OCI-LY7 (cell line): ENCODE results near the gene TMED3. TPM values are rescaled to one million over a fixed set of nuclear protein-coding genes. Genes with fewer than 3 reads are reported as not detected.

Experiments
- BruUV-seq: library from RNA; stranded (reverse); fragments of 400-500 nt; replicated peaks from 2 replicates; lab custom pipeline; 2021; lab: Mats Ljungman, UMichigan
- CTCF ChIA-PET: fragments of 300-600 bp; sonication (Branson Sonifier 250); formaldehyde crosslinking; loops from one replicate; lab custom pipeline; 2022; ENCODE audit warnings: antibody characterized with exemption; ENCODE audit not compliant: unreplicated experiment; lab: Charles Lee
- POLR2A ChIA-PET: fragments of 300-600 bp; sonication (Branson Sonifier 250); formaldehyde crosslinking; loops from one replicate; lab custom pipeline; 2022; ENCODE audit warnings: antibody characterized with exemption; lab: Charles Lee
- DNase-seq: peaks from one replicate; pipeline ENCODE4 v3.0.0-alpha.2; 2015; ENCODE audit warnings: low spot score
- H2AFZ ChIP-seq: fragments of 200-600 bp; sonication (generic), shearing (Covaris generic); 2 replicates; pipeline ENCODE4 v1.6.1; 2014; ENCODE audit warnings: mild to moderate bottlenecking, antibody characterized with exemption, low read length, moderate library complexity
- H3K27ac ChIP-seq: fragments of 200-600 bp; sonication (generic); 2 replicates; pipeline ENCODE4 v1.5.1; 2014; ENCODE audit warnings: mixed run types, low read depth, mild to moderate bottlenecking, moderate library complexity, low read length, inconsistent platforms; ENCODE audit not compliant: poor library complexity, severe bottlenecking
- H3K36me3 ChIP-seq: fragments of 200-600 bp; sonication (generic); 2 replicates; pipeline ENCODE4 v1.6.1; 2014; ENCODE audit warnings: mild to moderate bottlenecking, antibody characterized with exemption, low read length, moderate library complexity, mixed read lengths; ENCODE audit not compliant: insufficient read depth
- H3K4me1 ChIP-seq: fragments of 200-600 bp; sonication (generic); 2 replicates; pipeline ENCODE4 v1.5.1; 2014; ENCODE audit warnings: mild to moderate bottlenecking, low read length; ENCODE audit not compliant: insufficient read depth, poor library complexity, severe bottlenecking
- H3K4me2 ChIP-seq: fragments of 200-600 bp; sonication (generic); 2 replicates; pipeline ENCODE4 v1.6.1; 2014; ENCODE audit warnings: mild to moderate bottlenecking, low read length
- H3K4me3 ChIP-seq: fragments of 200-600 bp; sonication (generic); 2 replicates; pipeline ENCODE4 v1.5.1; 2014; ENCODE audit warnings: mild to moderate bottlenecking, low read depth, low read length; ENCODE audit not compliant: poor library complexity, severe bottlenecking
- H3K79me2 ChIP-seq: fragments of 200-600 bp; sonication (generic); 2 replicates; pipeline ENCODE4 v1.6.1; 2016; ENCODE audit warnings: low read depth, mild to moderate bottlenecking, low read length, moderate library complexity, mixed read lengths; ENCODE audit not compliant: insufficient read depth
- H3K9me2 ChIP-seq: fragments of 200-600 bp; sonication (generic); 2 replicates; pipeline ENCODE4 v1.6.1; 2016; ENCODE audit warnings: mild to moderate bottlenecking, low read length, mixed read lengths; ENCODE audit not compliant: insufficient read depth
- H3K9me3 ChIP-seq: fragments of 200-600 bp; sonication (generic); 2 replicates; pipeline ENCODE4 v1.6.1; 2014; ENCODE audit warnings: mild to moderate bottlenecking, mixed run types, low read length, mixed read lengths
- H4K20me1 ChIP-seq: fragments of 200-600 bp; sonication (generic); 2 replicates; pipeline ENCODE4 v1.6.1; 2014; ENCODE audit warnings: mild to moderate bottlenecking, antibody characterized with exemption, low read length, moderate library complexity, mixed read lengths; ENCODE audit not compliant: insufficient read depth
- CTCF ChIP-seq: fragments of 200-600 bp; sonication (generic); conservative IDR thresholded peaks from 2 replicates; pipeline ENCODE4 v1.5.1; 2014; ENCODE audit warnings: mild to moderate bottlenecking, antibody characterized with exemption, low read length, moderate library complexity, mixed read lengths
- EZH2phosphoT487 ChIP-seq: fragments of 200-600 bp; sonication (generic); IDR thresholded peaks from 2 replicates; pipeline ENCODE4 v1.6.1; 2018; ENCODE audit warnings: low read depth, borderline replicate concordance, mild to moderate bottlenecking, mixed run types, antibody characterized with exemption, low read length, moderate library complexity, mixed read lengths
- intact Hi-C: fragments of 100-400 bp; cut with micrococcal nuclease; formaldehyde crosslinking; loops from one replicate; pipeline ENCODE4 v1.10.0; 2022; ENCODE audit not compliant: unreplicated experiment
- total RNA-seq, 2 experiments: library from RNA; depleted of rRNA in 1 of 2; stranded (reverse); fragments of >200 nt in 1 of 2; shearing (Covaris generic) in 1 of 2; gene quantifications; 2 replicates each; pipeline ENCODE4 v1.2.3, GENCODE V29; 2014 to 2022

TMED3 gene
- total RNA-seq, 2 experiments from 2014 or later = 33.2 to 55.9 TPM

GRCh38 chr15:79371591-79371990 lies 60.7 kb downstream of the TMED3 start:
- ChIA-PET POLR2A (no interaction called here), CTCF (no interaction called here)
- Histone ChIP-seq H3K79me2 (no peaks in the 10 kb centered on the region), H4K20me1 (no peaks in the 10 kb centered on the region), H3K4me2 (no peak overlapping the region), H3K4me3 (no peak overlapping the region), H3K4me1 (peaks cover 5% of the 10 kb centered on the region), H3K36me3 (no peaks in the 10 kb centered on the region), H3K9me3 (no peaks in the 10 kb centered on the region), H3K27ac (no peak overlapping the region), H3K9me2 (no peaks in the 10 kb centered on the region), H2AFZ (no peak overlapping the region)
- no peak for TF ChIP-seq CTCF
- TF ChIP-seq EZH2phosphoT487 = no peak
- no peak for DNase-seq
- intact Hi-C loops = no loop called here
- BruUV-seq = no TSS peak

GRCh38 chr15:79372428-79372827 lies 61.5 kb downstream of the TMED3 start:
- no TSS peak for BruUV-seq

More at GRCh38 chr15:79372428-79372827, 61.5 kb downstream of the TMED3 start:
- H3K4me3 ChIP-seq = no peak overlapping the region
- no peaks in the 10 kb centered on the region for H3K9me2 ChIP-seq
- intact Hi-C loops = no loop called here
- H3K9me3 ChIP-seq = no peaks in the 10 kb centered on the region
- no peaks in the 10 kb centered on the region for H3K79me2 ChIP-seq
- POLR2A ChIA-PET = interaction anchor here (0.6 kb wide), 1 partner anchor 20 kb away, joined by 3 read pairs; no protein-coding TSS in a partner anchor
- no peak overlapping the region for H3K27ac ChIP-seq
- no peaks in the 10 kb centered on the region for H3K36me3 ChIP-seq
- no peak overlapping the region for H3K4me2 ChIP-seq
- TF ChIP-seq CTCF = no peak
- TF ChIP-seq EZH2phosphoT487 = no peak
- no peaks in the 10 kb centered on the region for H4K20me1 ChIP-seq
- peaks cover 5% of the 10 kb centered on the region for H3K4me1 ChIP-seq
- no peak for DNase-seq
- H2AFZ ChIP-seq = no peak overlapping the region
- CTCF ChIA-PET = no interaction called here

Other genes with a start within 250 kb of the TMED3 start
- 3.0 and 3.9 TPM in 2 replicates for gene RASGRF1, start 220.3 kb upstream of the TMED3 start, total RNA-seq (2014; rRNA removed; shearing (Covaris generic))
- gene RASGRF1, start 220.3 kb upstream of the TMED3 start, total RNA-seq (2022) = 4.5 and 7.3 TPM in 2 replicates
- not detected in 2 replicates for gene ANKRD34C, start 28.4 kb upstream of the TMED3 start, total RNA-seq (2014; rRNA removed; shearing (Covaris generic))
- gene ANKRD34C, start 28.4 kb upstream of the TMED3 start, total RNA-seq (2022) = not detected in 2 replicates
- gene MINAR1, start 121.2 kb downstream of the TMED3 start, total RNA-seq (2014; rRNA removed; shearing (Covaris generic)) = 2.0 and 2.4 TPM in 2 replicates
- 1.3 and 1.8 TPM in 2 replicates for gene MINAR1, start 121.2 kb downstream of the TMED3 start, total RNA-seq (2022)